GM18508 (cell line): Measurements from ENCODE around the gene KCNJ16.

Source experiments
- ATAC-seq: cut with Tn5 transposase; IDR thresholded peaks from one replicate; pipeline ENCODE4 v1.9.1; 2021; ENCODE audit warnings: moderate number of reproducible peaks; ENCODE audit not compliant: insufficient read depth, unreplicated experiment

Gene KCNJ16

GRCh38 chr17:70095455-70095854 is 20.4 kb downstream of the KCNJ16 start:
- no peak for ATAC-seq

- no peak for ATAC-seq
Measured at GRCh38 chr17:70096861-70097260, 21.8 kb downstream of the KCNJ16 start.

- ATAC-seq = no peak
Measured at GRCh38 chr17:70098030-70098429, 23.0 kb downstream of the KCNJ16 start.

GRCh38 chr17:70099294-70099693 is 24.3 kb downstream of the KCNJ16 start:
- ATAC-seq = no peak

GRCh38 chr17:70099884-70100283 is 24.9 kb downstream of the KCNJ16 start:
- no peak for ATAC-seq

GRCh38 chr17:70100983-70101382 is 26.0 kb downstream of the KCNJ16 start:
- no peak for ATAC-seq

GRCh38 chr17:70102531-70102930 is 27.5 kb downstream of the KCNJ16 start:
- ATAC-seq = no peak

- no peak for ATAC-seq
Measured at GRCh38 chr17:70104791-70105523, 29.9 kb downstream of the KCNJ16 start.

- ATAC-seq = no peak
Measured at GRCh38 chr17:70105641-70106040, 30.6 kb downstream of the KCNJ16 start.

- no peak for ATAC-seq
Measured at GRCh38 chr17:70106551-70106950, 31.5 kb downstream of the KCNJ16 start.

- ATAC-seq = no peak
Measured at GRCh38 chr17:70107441-70107840, 32.4 kb downstream of the KCNJ16 start.

- no peak for ATAC-seq
Measured at GRCh38 chr17:70107904-70108565, 33.0 kb downstream of the KCNJ16 start.

- ATAC-seq = no peak
Measured at GRCh38 chr17:70109497-70109896, 34.5 kb downstream of the KCNJ16 start.

GRCh38 chr17:70110443-70110880 is 35.4 kb downstream of the KCNJ16 start:
- no peak for ATAC-seq

- ATAC-seq = no peak
Measured at GRCh38 chr17:70111201-70111600, 36.2 kb downstream of the KCNJ16 start.

GRCh38 chr17:70114405-70114804 is 39.4 kb downstream of the KCNJ16 start:
- no peak for ATAC-seq

- no peak for ATAC-seq
Measured at GRCh38 chr17:70115126-70115525, 40.1 kb downstream of the KCNJ16 start.

- no peak for ATAC-seq
Measured at GRCh38 chr17:70116919-70117318, 41.9 kb downstream of the KCNJ16 start.

- ATAC-seq = no peak
Measured at GRCh38 chr17:70119545-70119944, 44.5 kb downstream of the KCNJ16 start.

GRCh38 chr17:70119983-70120382 is 45.0 kb downstream of the KCNJ16 start:
- ATAC-seq = no peak

- no peak for ATAC-seq
Measured at GRCh38 chr17:70120425-70120824, 45.4 kb downstream of the KCNJ16 start.

- no peak for ATAC-seq
Measured at GRCh38 chr17:70121126-70121525, 46.1 kb downstream of the KCNJ16 start.
